GM23338 (cell line): ENCODE results near the gene DR1.

Experiments used
- CREB1 ChIP-seq: fragments of 250-450 bp; sonication (Bioruptor Pico); IDR thresholded peaks from 2 replicates; pipeline ENCODE4 v1.5.0; 2020; ENCODE audit warnings: low read depth, mild to moderate bottlenecking, moderate library complexity
- EZH2 ChIP-seq: fragments of 200-600 bp; sonication (generic); IDR thresholded peaks from one replicate; pipeline ENCODE4 v1.8.0; 2017; ENCODE audit warnings: antibody characterized with exemption, mild to moderate bottlenecking, low read depth; ENCODE audit not compliant: unreplicated experiment
- POLR2AphosphoS5 ChIP-seq: IDR thresholded peaks from 2 replicates; pipeline ENCODE4 v1.6.1; 2016; ENCODE audit warnings: antibody characterized with exemption, low read depth
- ZNF114 ChIP-seq: fragments of 250-450 bp; sonication (Bioruptor Pico); IDR thresholded peaks from 2 replicates; pipeline ENCODE4 v1.5.0; 2020; ENCODE audit warnings: mild to moderate bottlenecking, moderate library complexity
- TF ChIP-seq, protein P1 (sequence below), 2 experiments: fragments of 200-600 bp in 1 of 2; sonication (generic) in 1 of 2; conservative IDR thresholded peaks; 2 replicates each; pipeline versions ENCODE4 v1.5.1 to v1.6.1; 2016 to 2017; ENCODE audit warnings: antibody characterized with exemption in 2 of 2, low read depth in 2 of 2, mild to moderate bottlenecking in 2 of 2, moderate library complexity in 1 of 2

DNA sequence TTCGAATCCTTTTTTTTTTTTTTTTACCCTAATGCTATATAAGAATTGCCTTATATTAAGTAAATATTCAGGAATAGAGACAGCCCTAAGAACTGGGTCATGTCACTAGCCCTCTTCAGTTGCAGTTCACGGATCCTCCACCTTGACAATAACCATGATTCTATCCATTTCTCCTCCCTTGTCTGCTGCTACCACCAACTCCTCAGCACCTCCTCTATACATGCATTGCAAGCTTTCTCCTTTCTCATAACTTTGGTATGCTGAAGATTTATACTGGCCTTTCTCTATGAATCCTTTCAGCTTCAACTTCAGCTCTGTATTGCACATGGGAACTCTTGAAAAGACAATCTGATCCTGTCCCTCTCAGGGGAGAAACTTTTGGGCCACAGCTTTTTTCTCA lies 14.3 kb upstream of the DR1 start:
- TF ChIP-seq, protein P1, sequence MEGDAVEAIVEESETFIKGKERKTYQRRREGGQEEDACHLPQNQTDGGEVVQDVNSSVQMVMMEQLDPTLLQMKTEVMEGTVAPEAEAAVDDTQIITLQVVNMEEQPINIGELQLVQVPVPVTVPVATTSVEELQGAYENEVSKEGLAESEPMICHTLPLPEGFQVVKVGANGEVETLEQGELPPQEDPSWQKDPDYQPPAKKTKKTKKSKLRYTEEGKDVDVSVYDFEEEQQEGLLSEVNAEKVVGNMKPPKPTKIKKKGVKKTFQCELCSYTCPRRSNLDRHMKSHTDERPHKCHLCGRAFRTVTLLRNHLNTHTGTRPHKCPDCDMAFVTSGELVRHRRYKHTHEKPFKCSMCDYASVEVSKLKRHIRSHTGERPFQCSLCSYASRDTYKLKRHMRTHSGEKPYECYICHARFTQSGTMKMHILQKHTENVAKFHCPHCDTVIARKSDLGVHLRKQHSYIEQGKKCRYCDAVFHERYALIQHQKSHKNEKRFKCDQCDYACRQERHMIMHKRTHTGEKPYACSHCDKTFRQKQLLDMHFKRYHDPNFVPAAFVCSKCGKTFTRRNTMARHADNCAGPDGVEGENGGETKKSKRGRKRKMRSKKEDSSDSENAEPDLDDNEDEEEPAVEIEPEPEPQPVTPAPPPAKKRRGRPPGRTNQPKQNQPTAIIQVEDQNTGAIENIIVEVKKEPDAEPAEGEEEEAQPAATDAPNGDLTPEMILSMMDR (conservative IDR thresholded peaks at IDR 0.05; ENCODE audit: low read depth in 2 of 2), result no peak
- TF ChIP-seq POLR2AphosphoS5 (no peak), EZH2 (no peak), CREB1 (CRISPR knock-in tag) (no peak), ZNF114 (CRISPR knock-in tag) (no peak)
